DND-41 (cell line): ENCODE results near the gene FOXI1.

Source experiments
- CTCF ChIP-seq: IDR thresholded peaks from 2 replicates; pipeline ENCODE4 v1.5.1; 2012; ENCODE audit warnings: borderline replicate concordance, low read length, moderate library complexity, mild to moderate bottlenecking; ENCODE audit not compliant: poor library complexity, severe bottlenecking; ENCODE audit errors: extremely low read depth
- EZH2 ChIP-seq: IDR thresholded peaks from 3 replicates; pipeline ENCODE4 v1.6.1; 2012; ENCODE audit warnings: borderline replicate concordance, low read depth, mild to moderate bottlenecking, moderate library complexity, low read length, inconsistent platforms; ENCODE audit not compliant: severe bottlenecking

GRCh38 chr5:170114271-170114670 is 8.6 kb downstream of the FOXI1 start:
- TF ChIP-seq CTCF, result no peak
- TF ChIP-seq EZH2, result no peak
